Stimulated activated CD4-positive, alpha-beta T cell treated with anti-CD3 and anti-CD28 coated beads, TNF-alpha, amount 100 ng/mL, for 24 hours (primary cell): ENCODE measurements around the gene MMP24OS.

Source experiments
- DNase-seq, 3 experiments: peaks; one replicate each; pipeline ENCODE4 v3.0.0-alpha.2; 2020; ENCODE audit warnings: low read depth in 3 of 3

The MMP24OS gene

DNA sequence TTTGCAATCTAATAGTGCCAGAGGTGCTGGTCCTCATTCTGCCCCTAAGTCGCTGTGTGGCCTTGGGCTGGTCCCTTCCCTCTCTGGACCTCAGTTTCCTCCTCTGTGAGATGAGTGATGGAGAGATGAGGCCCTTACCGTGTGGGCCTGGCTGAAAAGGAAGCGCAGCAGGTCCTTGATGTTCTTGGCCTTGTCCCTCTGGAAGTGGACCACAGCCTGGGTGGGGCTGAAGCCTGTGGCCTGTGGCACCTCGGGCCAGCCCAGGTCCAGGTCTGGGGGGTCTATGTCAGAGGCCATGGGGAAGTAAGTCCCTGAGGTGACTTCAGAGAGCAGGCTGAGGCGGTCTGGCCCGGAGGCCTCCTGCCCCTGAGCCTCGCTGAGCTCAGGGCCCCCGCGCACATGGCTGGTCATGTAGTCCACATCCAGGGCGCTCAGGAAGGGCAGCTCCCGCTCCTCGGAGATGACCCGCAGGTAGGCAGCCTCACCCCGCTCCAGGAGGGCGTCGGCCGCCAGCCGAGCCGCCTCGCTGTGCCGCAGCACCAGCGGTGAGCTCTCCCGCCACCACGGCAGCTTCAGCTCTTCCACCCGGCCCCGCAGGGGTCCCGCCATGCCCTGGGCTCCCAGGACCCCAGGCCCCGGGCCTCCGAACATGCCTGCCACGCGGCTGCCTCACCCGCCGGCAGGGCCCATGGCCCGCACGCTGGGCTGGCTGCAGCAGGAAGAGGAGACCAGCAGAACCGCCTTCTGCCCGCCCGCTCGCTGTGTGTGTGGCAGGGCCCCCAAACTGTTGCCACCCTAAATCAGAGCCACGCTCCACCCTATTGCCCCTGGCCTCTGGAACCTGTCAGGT is 14.0 kb upstream of the MMP24OS start, which contains the start of gene FAM83C:
TSS of gene FAM83C (minus strand) at position 772 of the 850 bp plus-strand sequence. CDS start at position 651, 121 bp downstream.
- no peak for DNase-seq

GRCh38 chr20:35290887-35291417 is 13.0 kb upstream of the MMP24OS start:
- DNase-seq, result no peak

DNA sequence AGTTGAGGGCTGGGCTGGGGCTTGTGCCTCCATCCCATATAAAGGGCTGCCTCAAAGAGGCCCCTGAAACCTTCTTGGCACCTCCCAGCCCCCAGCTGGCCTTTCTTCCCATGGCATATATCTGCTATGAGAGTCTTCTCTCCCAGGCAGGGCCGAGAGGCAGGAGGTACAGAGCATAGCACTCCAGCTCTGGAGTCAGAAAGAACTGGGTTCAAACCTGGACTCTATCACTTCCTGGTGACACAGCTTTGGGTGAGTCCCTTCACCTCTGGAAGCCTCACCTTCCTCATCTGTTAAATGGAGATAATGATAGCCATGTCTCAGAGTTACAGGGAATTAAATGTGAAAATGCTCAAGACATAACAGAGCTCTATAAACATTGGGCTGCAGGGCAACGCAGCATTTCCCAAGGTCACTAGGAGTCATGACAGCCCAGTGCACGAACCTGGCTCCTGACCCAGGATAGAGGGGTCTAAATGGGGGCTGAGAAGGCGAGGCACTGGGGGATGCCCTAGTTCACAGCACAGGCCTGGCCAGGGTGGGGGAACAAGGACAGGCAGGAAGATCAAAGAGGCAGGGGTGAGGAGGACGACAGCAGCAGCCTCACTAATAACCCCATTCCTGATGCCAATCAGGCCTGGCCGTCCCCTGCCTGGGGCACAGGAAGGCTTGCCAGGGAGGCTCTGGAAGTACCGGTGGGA is 12.4 kb upstream of the MMP24OS start:
- no peak for DNase-seq

GRCh38 chr20:35288325-35289060 is 10.6 kb upstream of the MMP24OS start:
- DNase-seq, result no peak

- DNase-seq, result no peak
These were observed 9.8 kb upstream of the MMP24OS start for GRCh38 chr20:35287509-35288324.

GRCh38 chr20:35286899-35287508 is 9.1 kb upstream of the MMP24OS start:
- DNase-seq, result no peak

DNA sequence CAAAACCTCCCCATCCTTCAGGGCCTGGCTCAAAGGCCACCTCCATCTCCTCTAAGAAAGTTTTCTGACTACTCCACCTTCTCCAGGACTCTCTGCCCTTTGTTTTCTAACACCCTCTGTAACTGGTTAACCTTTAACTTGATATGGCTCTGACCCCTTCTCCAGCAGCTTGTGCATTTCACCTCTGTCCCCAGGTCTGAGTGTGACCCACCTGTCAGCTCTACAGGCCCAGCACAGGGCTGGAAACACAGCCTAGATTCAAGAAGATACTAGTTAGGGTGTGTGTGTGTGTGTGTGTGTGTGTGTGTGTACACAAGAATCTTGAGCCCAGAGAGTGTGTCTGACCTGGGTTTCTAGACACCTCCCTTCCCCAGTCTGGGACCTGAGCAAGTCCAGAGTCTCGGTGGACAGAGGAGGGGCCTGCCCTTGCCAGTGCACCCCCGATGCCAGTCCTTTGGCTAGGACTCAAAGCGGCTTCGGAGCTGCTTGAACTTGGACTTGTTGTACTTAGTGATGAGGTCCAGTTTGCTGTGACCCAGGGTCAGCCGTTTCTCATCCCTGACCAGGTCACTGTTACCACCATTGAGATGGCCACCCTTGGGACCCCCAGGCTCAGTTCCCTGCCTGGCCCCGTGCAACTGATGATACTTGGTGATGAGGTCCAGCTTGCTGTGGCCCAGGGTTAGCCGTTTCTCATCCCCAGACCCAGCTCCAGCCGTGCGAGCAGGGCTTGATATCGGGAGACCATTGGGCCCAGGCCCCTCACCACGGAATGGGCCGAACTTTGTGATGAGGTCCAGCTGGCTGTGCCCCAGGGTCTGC is 8.4 kb upstream of the MMP24OS start:
- DNase-seq, result no peak

- no peak for DNase-seq
These were observed 7.8 kb upstream of the MMP24OS start for GRCh38 chr20:35285806-35286076.

DNA sequence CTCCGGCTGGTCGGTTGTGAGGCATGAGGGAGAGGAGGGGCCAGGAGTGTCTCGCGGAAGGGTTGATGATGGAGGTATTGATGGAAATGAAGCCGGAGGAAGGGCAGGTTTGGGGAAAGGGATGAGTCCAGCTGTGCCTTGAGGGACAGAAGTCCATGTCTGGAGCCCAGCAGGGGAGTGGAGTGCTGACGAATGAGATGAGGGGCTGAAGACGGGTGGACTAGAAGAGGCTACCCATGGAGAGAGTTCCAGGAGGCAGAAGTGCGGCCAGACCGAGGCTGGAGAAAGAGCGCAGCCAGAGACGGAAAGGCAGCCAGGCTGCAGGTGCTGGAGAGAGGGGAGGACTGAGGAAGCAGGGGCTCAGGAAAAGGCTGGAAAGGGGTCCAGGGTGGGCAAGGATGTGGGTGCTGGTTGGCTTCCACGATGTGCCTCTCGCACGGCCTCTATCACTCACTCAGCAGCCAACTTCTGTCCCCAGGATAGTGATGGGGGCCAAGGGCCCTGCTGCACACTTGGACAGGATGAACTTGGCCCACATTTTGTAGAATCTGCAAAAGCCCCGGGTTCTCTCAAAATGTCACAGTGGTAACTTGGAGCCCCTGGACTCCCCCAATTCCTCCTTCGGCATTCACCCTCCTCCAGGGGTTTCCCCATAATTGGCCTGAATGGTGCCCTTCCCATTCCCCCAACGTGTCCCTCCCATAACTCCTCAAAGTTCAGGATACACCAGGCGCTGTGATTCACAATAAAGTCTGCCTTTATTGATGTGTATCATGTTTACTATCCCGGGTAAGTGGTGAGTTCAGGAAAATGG is 7.3 kb upstream of the MMP24OS start:
- no peak for DNase-seq

- peak; percentile 62 to 80 (median 64) for DNase-seq
These were observed 6.5 kb upstream of the MMP24OS start, which contains the start of gene EIF6 for GRCh38 chr20:35284267-35284991. EIF6 (minus strand) TSS chr20:35284772; CDS start chr20:35284487, 285 bp downstream.

- DNase-seq, result peak in 1 of 3 experiments; percentile 28
These were observed 5.7 kb upstream of the MMP24OS start for GRCh38 chr20:35283441-35284266.

GRCh38 chr20:35281506-35282101 is 3.7 kb upstream of the MMP24OS start:
- DNase-seq, result no peak

DNA sequence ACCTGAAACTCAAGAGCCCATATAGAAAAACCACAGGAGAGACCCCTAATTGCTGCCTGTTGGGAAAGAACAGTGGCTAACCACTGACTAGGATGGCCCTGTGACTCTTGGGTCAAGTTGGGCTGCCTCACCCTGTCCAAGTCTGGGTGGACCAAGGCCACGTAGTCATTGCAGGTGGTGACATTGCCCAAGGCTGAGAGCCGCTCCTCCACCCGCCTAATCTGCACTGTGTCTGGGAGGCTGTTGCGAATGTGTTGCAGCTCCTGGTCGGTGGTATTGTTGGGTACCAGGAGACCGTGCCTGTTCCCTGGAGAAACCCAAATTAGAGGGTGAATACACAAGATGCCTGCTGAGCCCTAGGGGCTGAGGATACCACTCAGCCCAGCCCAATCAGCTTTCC is 2.6 kb upstream of the MMP24OS start:
- no peak for DNase-seq

- no peak for DNase-seq
These were observed 1.7 kb upstream of the MMP24OS start for GRCh38 chr20:35279533-35280174.

DNA sequence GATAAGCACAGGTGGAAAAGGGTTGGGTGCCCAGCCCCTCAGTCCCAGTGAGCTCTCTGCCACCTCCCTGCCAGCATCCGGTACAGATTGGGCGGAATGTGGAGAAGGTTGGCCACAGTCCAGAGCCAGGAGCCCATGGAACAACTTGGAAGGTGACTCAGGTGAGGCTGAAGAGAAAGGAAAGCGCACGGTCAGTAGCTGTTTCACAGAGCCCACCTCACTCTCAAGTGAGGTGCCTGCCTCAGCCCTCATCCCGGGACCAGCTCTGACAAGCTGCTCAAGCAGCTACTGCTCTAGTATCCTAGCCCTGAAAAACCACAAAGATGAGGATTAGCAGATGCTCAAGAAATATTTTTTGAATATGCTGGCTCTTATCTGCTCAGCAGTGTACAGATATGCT is 1.1 kb upstream of the MMP24OS start:
- no peak for DNase-seq

- DNase-seq, result no peak
These were observed 795 bp downstream of the MMP24OS start for GRCh38 chr20:35277127-35277526.

- no peak for DNase-seq
These were observed 1.5 kb downstream of the MMP24OS start for GRCh38 chr20:35276408-35276807.
